Prostate gland (tissue), 2 donors: Measurements from ENCODE around the gene SMCO4. TPM values are rescaled to one million over a fixed set of nuclear protein-coding genes. Genes with fewer than 3 reads are reported as not detected.

ENCODE experiments used
- DNase-seq: peaks from one replicate; pipeline ENCODE4 v3.0.0-alpha.2; 2019; ENCODE audit warnings: low spot score
- H3K27ac ChIP-seq, 2 donors: fragments of 200-600 bp; sonication (generic); 2 replicates each; pipeline ENCODE4 v1.5.1; 2017 to 2019
- H3K27me3 ChIP-seq: fragments of 200-600 bp; sonication (generic); replicated peaks from 2 replicates; pipeline ENCODE4 v1.5.1; 2019; ENCODE audit not compliant: insufficient read depth
- H3K36me3 ChIP-seq, 2 donors: fragments of 200-600 bp; sonication (generic); 1 replicate in 1 of 2; 2 replicates in 1 of 2; pipeline versions ENCODE4 v1.5.1 to v1.8.1; 2017 to 2019
- H3K4me1 ChIP-seq: fragments of 200-600 bp; sonication (generic); replicated peaks from 2 replicates; pipeline ENCODE4 v1.5.1; 2019
- H3K4me3 ChIP-seq, 2 donors: fragments of 200-600 bp; sonication (generic); 2 replicates each; pipeline ENCODE4 v1.5.1; 2017 to 2019
- H3K9me3 ChIP-seq: fragments of 200-600 bp; sonication (generic); 2 replicates; pipeline ENCODE4 v1.5.1; 2017
- POLR2A ChIP-seq: fragments of 450-650 bp; IDR thresholded peaks from one replicate; pipeline ENCODE4 v1.6.1; 2016; ENCODE audit warnings: antibody characterized with exemption, mild to moderate bottlenecking
- POLR2AphosphoS5 ChIP-seq: sonication (generic); formaldehyde crosslinking; IDR thresholded peaks from one replicate; pipeline ENCODE4 v1.6.1; 2017; ENCODE audit warnings: antibody characterized with exemption
- WGBS: methylation state at CpG from one replicate; pipeline ENCODE4 v1.1.5; 2018; 5-methylcytosine and 5-hydroxymethylcytosine counted together
- intact Hi-C: fragments of 100-400 bp; cut with DNase I; formaldehyde crosslinking; loops from one replicate; pipeline ENCODE4 v1.14.2; 2022
- total RNA-seq, 2 donors: library from RNA; depleted of rRNA; stranded (reverse); fragments of >200 nt; gene quantifications; one replicate each; pipeline ENCODE4 v1.1.0, GENCODE V29; 2016
- TF ChIP-seq, protein P1 (sequence below), 4 experiments: fragments of 200-600 bp in 2 of 4; fragments of 450-650 bp in 2 of 4; sonication (generic) in 2 of 4; IDR thresholded peaks; 1 replicate in 3 of 4; 2 replicates in 1 of 4; pipeline ENCODE4 v1.5.1; 2016 to 2019; ENCODE audit warnings: antibody characterized with exemption in 4 of 4, mild to moderate bottlenecking in 2 of 4, moderate library complexity in 2 of 4

Gene SMCO4
- total RNA-seq, 2 donors from 2014 or later, result 63.8 to 140 TPM

DNA sequence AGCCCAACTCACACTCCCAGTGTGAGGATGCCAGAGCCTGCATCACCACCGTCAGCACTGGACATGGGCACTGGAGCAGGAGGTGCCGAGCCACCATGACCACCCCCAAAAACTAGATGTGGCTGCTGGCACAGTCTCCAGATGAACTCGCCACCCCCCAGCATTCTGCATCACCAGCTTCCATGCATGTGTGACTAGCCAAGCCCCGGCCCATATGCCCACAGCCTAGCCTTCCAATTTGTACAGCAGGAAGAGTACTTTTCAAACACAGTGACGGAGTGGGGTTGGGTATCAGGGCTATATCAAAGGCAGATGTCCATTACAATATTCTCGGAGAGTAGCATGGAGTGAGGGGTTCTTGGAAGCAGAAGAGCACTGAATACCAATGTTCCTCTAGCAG, 62.9 kb downstream of the SMCO4 start:
- no peaks in the 10 kb centered on the region for H3K4me1 ChIP-seq
- intact Hi-C loops, result no loop called here
- TF ChIP-seq POLR2AphosphoS5 (no peak), POLR2A (no peak)
- TF ChIP-seq, protein P1, sequence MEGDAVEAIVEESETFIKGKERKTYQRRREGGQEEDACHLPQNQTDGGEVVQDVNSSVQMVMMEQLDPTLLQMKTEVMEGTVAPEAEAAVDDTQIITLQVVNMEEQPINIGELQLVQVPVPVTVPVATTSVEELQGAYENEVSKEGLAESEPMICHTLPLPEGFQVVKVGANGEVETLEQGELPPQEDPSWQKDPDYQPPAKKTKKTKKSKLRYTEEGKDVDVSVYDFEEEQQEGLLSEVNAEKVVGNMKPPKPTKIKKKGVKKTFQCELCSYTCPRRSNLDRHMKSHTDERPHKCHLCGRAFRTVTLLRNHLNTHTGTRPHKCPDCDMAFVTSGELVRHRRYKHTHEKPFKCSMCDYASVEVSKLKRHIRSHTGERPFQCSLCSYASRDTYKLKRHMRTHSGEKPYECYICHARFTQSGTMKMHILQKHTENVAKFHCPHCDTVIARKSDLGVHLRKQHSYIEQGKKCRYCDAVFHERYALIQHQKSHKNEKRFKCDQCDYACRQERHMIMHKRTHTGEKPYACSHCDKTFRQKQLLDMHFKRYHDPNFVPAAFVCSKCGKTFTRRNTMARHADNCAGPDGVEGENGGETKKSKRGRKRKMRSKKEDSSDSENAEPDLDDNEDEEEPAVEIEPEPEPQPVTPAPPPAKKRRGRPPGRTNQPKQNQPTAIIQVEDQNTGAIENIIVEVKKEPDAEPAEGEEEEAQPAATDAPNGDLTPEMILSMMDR (IDR thresholded peaks at IDR 0.05), result no peak
- DNase-seq, result no peak
- H3K4me3 ChIP-seq, result no peak overlapping the region
- peak overlapping the region in 1 of 2 donors; percentile 58 for H3K27ac ChIP-seq
- H3K9me3 ChIP-seq, result no peaks in the 10 kb centered on the region
- H3K36me3 ChIP-seq, result no peaks in the 10 kb centered on the region
- 83% methylated on average over 6 of the region's 6 CpGs for WGBS
- H3K27me3 ChIP-seq, result no peaks in the 10 kb centered on the region

DNA sequence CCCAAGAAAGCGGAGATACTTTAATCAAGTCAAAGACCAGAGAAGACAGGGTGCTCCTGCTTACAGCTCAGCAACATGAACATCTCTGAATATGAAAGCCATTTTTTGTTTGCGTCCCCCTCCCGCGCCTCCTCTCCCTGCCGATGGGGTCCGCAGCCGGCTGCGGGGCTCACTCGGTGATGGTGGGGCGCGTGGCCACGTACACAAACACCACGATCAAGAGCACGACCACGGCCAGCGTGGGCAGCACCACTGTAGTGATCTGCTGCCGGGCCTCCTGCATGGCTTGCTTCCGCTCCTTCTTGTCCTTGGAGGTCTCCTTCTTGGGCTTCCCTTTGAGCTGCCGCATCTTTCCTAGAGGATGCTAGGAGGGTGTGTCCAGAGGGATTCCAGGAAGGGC, 64.3 kb downstream of the SMCO4 start:
- TF ChIP-seq, protein P1 (IDR thresholded peaks at IDR 0.05), result no peak
- no peak for TF ChIP-seq POLR2A
- no peak for TF ChIP-seq POLR2AphosphoS5
- no peak overlapping the region for H3K27ac ChIP-seq
- no peaks in the 10 kb centered on the region for H3K36me3 ChIP-seq
- no peak overlapping the region for H3K4me3 ChIP-seq
- H3K27me3 ChIP-seq, result no peaks in the 10 kb centered on the region
- DNase-seq, result no peak
- H3K9me3 ChIP-seq, result no peaks in the 10 kb centered on the region
- WGBS, result 93% methylated on average over 19 of the region's 19 CpGs
- H3K4me1 ChIP-seq, result no peaks in the 10 kb centered on the region
- intact Hi-C loops, result no loop called here

DNA sequence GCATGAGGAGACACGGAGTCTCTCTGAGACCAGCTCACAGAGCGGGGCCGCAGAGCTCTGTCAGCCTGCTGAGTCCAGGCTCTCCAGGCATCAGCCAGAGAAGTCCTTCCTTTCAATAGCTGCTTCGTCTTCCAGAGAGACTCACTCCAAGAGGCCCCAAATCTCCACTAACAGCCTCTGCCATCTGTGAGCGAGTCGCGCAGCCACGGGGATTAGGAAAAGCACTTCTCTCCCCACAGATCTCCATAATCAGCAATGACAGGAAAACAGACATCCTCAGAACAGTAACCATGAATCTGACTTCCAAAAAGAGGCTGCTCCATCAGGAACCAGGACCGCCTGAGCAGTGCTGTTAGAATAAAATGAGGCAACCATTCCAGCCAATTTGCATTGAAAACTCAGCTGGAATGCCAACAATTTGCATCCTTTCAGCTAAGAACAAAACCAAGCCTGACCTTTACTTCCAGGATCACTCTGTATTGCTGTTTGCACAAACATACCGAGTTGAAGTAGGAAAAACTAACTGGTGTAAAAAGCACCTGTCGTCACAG, 65.4 kb downstream of the SMCO4 start:
- no peak overlapping the region for H3K4me3 ChIP-seq
- no peak overlapping the region for H3K27ac ChIP-seq
- H3K27me3 ChIP-seq, result no peaks in the 10 kb centered on the region
- 93% methylated on average over 11 of the region's 11 CpGs for WGBS
- no peaks in the 10 kb centered on the region for H3K36me3 ChIP-seq
- H3K4me1 ChIP-seq, result no peaks in the 10 kb centered on the region
- no peak for DNase-seq
- TF ChIP-seq POLR2AphosphoS5, result no peak
- TF ChIP-seq, protein P1 (IDR thresholded peaks at IDR 0.05), result no peak
- TF ChIP-seq POLR2A, result no peak
- no peaks in the 10 kb centered on the region for H3K9me3 ChIP-seq
- intact Hi-C loops, result no loop called here

DNA sequence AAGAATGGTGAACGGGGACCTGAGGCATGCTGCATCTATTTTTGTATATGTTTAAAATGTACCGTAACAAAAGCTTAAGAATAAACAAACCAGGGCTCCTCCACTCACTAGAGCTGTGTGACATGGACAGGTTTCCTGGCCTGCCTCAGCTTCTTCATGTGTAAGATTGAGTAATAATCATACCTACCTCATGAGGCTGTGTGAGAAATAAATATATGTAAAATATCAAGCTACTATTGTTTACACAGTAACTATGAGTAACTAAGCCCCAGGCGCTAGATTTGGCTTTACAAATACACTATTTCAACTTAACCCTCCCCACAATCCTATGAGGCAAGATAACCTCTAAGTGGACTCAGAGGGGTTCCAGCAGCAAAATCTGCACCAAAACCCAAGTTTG, 66.4 kb downstream of the SMCO4 start:
- DNase-seq, result no peak
- 72% methylated on average over 3 of the region's 3 CpGs for WGBS
- Histone ChIP-seq H3K27me3 (no peaks in the 10 kb centered on the region), H3K4me3 (no peak overlapping the region), H3K27ac (no peak overlapping the region), H3K4me1 (no peaks in the 10 kb centered on the region), H3K9me3 (no peaks in the 10 kb centered on the region), H3K36me3 (no peaks in the 10 kb centered on the region)
- TF ChIP-seq POLR2A, result no peak
- TF ChIP-seq, protein P1 (IDR thresholded peaks at IDR 0.05), result no peak
- TF ChIP-seq POLR2AphosphoS5, result no peak
- intact Hi-C loops, result no loop called here

DNA sequence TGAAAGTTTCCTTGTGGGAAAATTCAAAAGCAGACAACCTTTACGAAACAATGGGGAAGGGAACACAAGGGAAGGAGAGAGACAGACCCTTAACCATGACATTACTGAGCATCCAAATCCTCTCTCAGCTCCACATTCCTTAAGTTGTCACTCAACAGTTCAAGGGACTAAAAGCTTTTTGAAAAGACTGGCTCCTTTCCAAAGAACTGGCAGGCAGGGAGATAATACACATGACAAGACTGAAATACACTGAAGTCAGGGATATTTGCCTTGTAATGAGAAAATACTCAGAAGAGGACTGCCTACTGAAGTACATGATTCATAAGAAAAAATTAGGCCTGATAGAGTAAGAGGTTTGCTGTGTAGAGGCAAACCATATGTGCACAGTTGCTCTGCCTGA, 69.1 kb downstream of the SMCO4 start:
- H3K9me3 ChIP-seq, result no peaks in the 10 kb centered on the region
- TF ChIP-seq, protein P1 (IDR thresholded peaks at IDR 0.05), result no peak
- TF ChIP-seq POLR2A (no peak), POLR2AphosphoS5 (no peak)
- no peak overlapping the region for H3K27ac ChIP-seq
- no peaks in the 10 kb centered on the region for H3K4me1 ChIP-seq
- no peaks in the 10 kb centered on the region for H3K36me3 ChIP-seq
- no peak overlapping the region for H3K4me3 ChIP-seq
- no peaks in the 10 kb centered on the region for H3K27me3 ChIP-seq
- intact Hi-C loops, result no loop called here
- no peak for DNase-seq
- 94% methylated on average over 1 of the region's 1 CpG for WGBS
